ENCODE results near the gene SLC44A1.

Gene SLC44A1

GRCh38 chr9:105373723-105374122 lies 129.3 kb downstream of the SLC44A1 start:
- ATAC-seq (no peak), DNase-seq (no peak)
- no peak overlapping the region for H3K27ac Mint-ChIP-seq
- no peaks in the 10 kb centered on the region for H3K9me3 Mint-ChIP-seq
- no peaks in the 10 kb centered on the region for H3K27me3 Mint-ChIP-seq
- H3K4me3 Mint-ChIP-seq = no peak overlapping the region
- no peaks in the 10 kb centered on the region for H3K36me3 Mint-ChIP-seq (ENCODE audit: low read depth)
- no peaks in the 10 kb centered on the region for H3K4me1 Mint-ChIP-seq

- no peak for ATAC-seq
- no peak for DNase-seq
- H3K27me3 Mint-ChIP-seq = no peaks in the 10 kb centered on the region
- no peaks in the 10 kb centered on the region for H3K36me3 Mint-ChIP-seq (ENCODE audit: low read depth)
- H3K27ac Mint-ChIP-seq = no peak overlapping the region
- no peak overlapping the region for H3K4me3 Mint-ChIP-seq
- H3K9me3 Mint-ChIP-seq = no peaks in the 10 kb centered on the region
- no peaks in the 10 kb centered on the region for H3K4me1 Mint-ChIP-seq
Measured at GRCh38 chr9:105375323-105375722, 130.9 kb downstream of the SLC44A1 start.

- Mint-ChIP-seq H3K9me3 (no peaks in the 10 kb centered on the region), H3K4me1 (no peaks in the 10 kb centered on the region), H3K27me3 (no peaks in the 10 kb centered on the region), H3K27ac (no peak overlapping the region), H3K4me3 (no peak overlapping the region), H3K36me3 (ENCODE audit: low read depth) (peaks cover 3% of the 10 kb centered on the region)
- no peak for ATAC-seq
- DNase-seq = no peak
Measured at GRCh38 chr9:105376893-105377292, 132.4 kb downstream of the SLC44A1 start.

- no peaks in the 10 kb centered on the region for H3K9me3 Mint-ChIP-seq
- ATAC-seq (peak; percentile 84), DNase-seq (peak; percentile 16)
- H3K27ac Mint-ChIP-seq = peak overlapping the region; percentile 44
- H3K36me3 Mint-ChIP-seq (ENCODE audit: low read depth) = peaks cover 3% of the 10 kb centered on the region
- H3K27me3 Mint-ChIP-seq = peaks cover 2% of the 10 kb centered on the region
- peak overlapping the region; percentile 83 for H3K4me3 Mint-ChIP-seq
- peaks cover 13% of the 10 kb centered on the region for H3K4me1 Mint-ChIP-seq
Measured at GRCh38 chr9:105385381-105385985, 141.0 kb downstream of the SLC44A1 start.

GRCh38 chr9:105389796-105390195 lies 145.3 kb downstream of the SLC44A1 start:
- Mint-ChIP-seq H3K4me3 (no peak overlapping the region), H3K36me3 (ENCODE audit: low read depth) (no peaks in the 10 kb centered on the region), H3K27me3 (peaks cover 3% of the 10 kb centered on the region), H3K9me3 (no peaks in the 10 kb centered on the region), H3K4me1 (peaks cover 11% of the 10 kb centered on the region), H3K27ac (no peak overlapping the region)
- DNase-seq = no peak
- no peak for ATAC-seq

GRCh38 chr9:105390871-105391270 lies 146.4 kb downstream of the SLC44A1 start:
- Mint-ChIP-seq H3K4me1 (peaks cover under 1% of the 10 kb centered on the region), H3K27ac (no peak overlapping the region), H3K4me3 (no peak overlapping the region), H3K9me3 (no peaks in the 10 kb centered on the region), H3K36me3 (ENCODE audit: low read depth) (no peaks in the 10 kb centered on the region), H3K27me3 (peaks cover 8% of the 10 kb centered on the region)
- DNase-seq (no peak), ATAC-seq (no peak)

GRCh38 chr9:105391288-105391687 lies 146.8 kb downstream of the SLC44A1 start:
- no peak overlapping the region for H3K4me3 Mint-ChIP-seq
- no peak overlapping the region for H3K27ac Mint-ChIP-seq
- peaks cover 8% of the 10 kb centered on the region for H3K27me3 Mint-ChIP-seq
- ATAC-seq = no peak
- H3K36me3 Mint-ChIP-seq (ENCODE audit: low read depth) = no peaks in the 10 kb centered on the region
- H3K4me1 Mint-ChIP-seq = no peaks in the 10 kb centered on the region
- DNase-seq = no peak
- no peaks in the 10 kb centered on the region for H3K9me3 Mint-ChIP-seq

GRCh38 chr9:105392531-105392930 lies 148.1 kb downstream of the SLC44A1 start:
- Mint-ChIP-seq H3K27me3 (peaks cover 10% of the 10 kb centered on the region), H3K4me1 (no peaks in the 10 kb centered on the region), H3K4me3 (no peak overlapping the region), H3K9me3 (no peaks in the 10 kb centered on the region), H3K27ac (no peak overlapping the region), H3K36me3 (ENCODE audit: low read depth) (no peaks in the 10 kb centered on the region)
- DNase-seq (no peak), ATAC-seq (no peak)

GRCh38 chr9:105393576-105394344 lies 149.3 kb downstream of the SLC44A1 start:
- H3K4me3 Mint-ChIP-seq = no peak overlapping the region
- H3K4me1 Mint-ChIP-seq = no peaks in the 10 kb centered on the region
- H3K27me3 Mint-ChIP-seq = peaks cover 17% of the 10 kb centered on the region
- no peaks in the 10 kb centered on the region for H3K36me3 Mint-ChIP-seq (ENCODE audit: low read depth)
- DNase-seq = no peak
- no peak overlapping the region for H3K27ac Mint-ChIP-seq
- H3K9me3 Mint-ChIP-seq = no peaks in the 10 kb centered on the region
- no peak for ATAC-seq

- Mint-ChIP-seq H3K27me3 (peaks cover 27% of the 10 kb centered on the region), H3K36me3 (ENCODE audit: low read depth) (no peaks in the 10 kb centered on the region), H3K9me3 (no peaks in the 10 kb centered on the region), H3K27ac (no peak overlapping the region), H3K4me3 (no peak overlapping the region), H3K4me1 (no peaks in the 10 kb centered on the region)
- ATAC-seq = no peak
- no peak for DNase-seq
Measured at GRCh38 chr9:105396441-105396840, 152.0 kb downstream of the SLC44A1 start.

GRCh38 chr9:105396901-105397300 lies 152.4 kb downstream of the SLC44A1 start:
- DNase-seq (no peak), ATAC-seq (no peak)
- Mint-ChIP-seq H3K36me3 (ENCODE audit: low read depth) (no peaks in the 10 kb centered on the region), H3K27me3 (peaks cover 30% of the 10 kb centered on the region), H3K9me3 (no peaks in the 10 kb centered on the region), H3K27ac (no peak overlapping the region), H3K4me1 (no peaks in the 10 kb centered on the region), H3K4me3 (no peak overlapping the region)

GRCh38 chr9:105399117-105399516 lies 154.7 kb downstream of the SLC44A1 start:
- no peak for ATAC-seq
- Mint-ChIP-seq H3K9me3 (no peaks in the 10 kb centered on the region), H3K4me1 (no peaks in the 10 kb centered on the region), H3K4me3 (no peak overlapping the region), H3K27me3 (peaks cover 48% of the 10 kb centered on the region), H3K27ac (no peak overlapping the region), H3K36me3 (ENCODE audit: low read depth) (no peaks in the 10 kb centered on the region)
- DNase-seq = no peak

- Mint-ChIP-seq H3K27me3 (peaks cover 57% of the 10 kb centered on the region), H3K27ac (no peak overlapping the region), H3K9me3 (no peaks in the 10 kb centered on the region), H3K4me3 (no peak overlapping the region), H3K36me3 (ENCODE audit: low read depth) (peaks cover 2% of the 10 kb centered on the region), H3K4me1 (peaks cover 20% of the 10 kb centered on the region)
- ATAC-seq = no peak
- no peak for DNase-seq
Measured at GRCh38 chr9:105401651-105402050, 157.2 kb downstream of the SLC44A1 start.

- Mint-ChIP-seq H3K4me3 (no peak overlapping the region), H3K4me1 (peaks cover 20% of the 10 kb centered on the region), H3K36me3 (ENCODE audit: low read depth) (peaks cover 2% of the 10 kb centered on the region), H3K27ac (no peak overlapping the region), H3K9me3 (peaks cover 4% of the 10 kb centered on the region), H3K27me3 (peaks cover 60% of the 10 kb centered on the region)
- no peak for ATAC-seq
- no peak for DNase-seq
Measured at GRCh38 chr9:105403552-105404248, 159.2 kb downstream of the SLC44A1 start.
